MG63 (cell line): ENCODE data around the gene TBC1D8. TPM values are rescaled to one million over a fixed set of nuclear protein-coding genes. Genes with fewer than 3 reads are reported as not detected.

Experiments
- DNase-seq: peaks from one replicate; pipeline ENCODE4 v3.0.0-alpha.2; 2020
- H3K27me3 ChIP-seq: fragments of 250-450 bp; sonication (Bioruptor Pico); 2 replicates; pipeline ENCODE4 v1.5.1; 2020; ENCODE audit warnings: mild to moderate bottlenecking, moderate library complexity
- H3K36me3 ChIP-seq: fragments of 250-450 bp; sonication (Bioruptor Pico); 2 replicates; pipeline ENCODE4 v1.5.1; 2020; ENCODE audit warnings: mild to moderate bottlenecking, moderate library complexity
- H3K4me3 ChIP-seq: fragments of 250-450 bp; sonication (Bioruptor Pico); 2 replicates; pipeline ENCODE4 v1.5.1; 2020; ENCODE audit warnings: mild to moderate bottlenecking, moderate library complexity
- H3K9me3 ChIP-seq: fragments of 250-450 bp; sonication (Bioruptor Pico); 2 replicates; pipeline ENCODE4 v1.5.1; 2020; ENCODE audit warnings: mild to moderate bottlenecking, moderate library complexity
- total RNA-seq: library from RNA; depleted of rRNA; stranded (reverse); fragments of >200 nt; shearing (Covaris generic); gene quantifications from 2 replicates; pipeline ENCODE4 v1.2.3, GENCODE V29; 2014; ENCODE audit warnings: low replicate concordance

Gene TBC1D8
- total RNA-seq, 1 experiment from 2014 or later, result 15.5 TPM

DNA sequence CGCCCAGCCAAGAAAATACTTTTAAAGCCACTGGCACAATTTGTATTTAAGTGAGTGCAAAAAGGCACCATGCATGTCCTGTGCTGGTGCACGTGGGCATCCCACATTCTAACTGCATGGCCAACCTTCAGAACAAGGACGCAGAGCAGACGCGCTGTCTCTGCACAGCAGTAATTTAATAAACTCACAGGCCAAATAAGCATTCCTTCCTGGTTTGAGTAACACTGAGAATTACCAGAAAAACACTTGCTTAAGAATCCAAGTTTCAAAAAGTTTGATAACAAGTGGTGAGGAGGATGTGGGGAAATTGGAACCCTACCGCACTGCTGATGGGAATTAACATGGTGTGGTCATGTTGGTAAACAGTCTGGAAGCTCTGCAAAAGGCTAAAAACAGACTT lies 110.4 kb downstream of the TBC1D8 start:
- DNase-seq, result no peak
- Histone ChIP-seq H3K27me3 (no peaks in the 10 kb centered on the region), H3K9me3 (no peaks in the 10 kb centered on the region), H3K36me3 (peaks cover 32% of the 10 kb centered on the region), H3K4me3 (no peak overlapping the region)

DNA sequence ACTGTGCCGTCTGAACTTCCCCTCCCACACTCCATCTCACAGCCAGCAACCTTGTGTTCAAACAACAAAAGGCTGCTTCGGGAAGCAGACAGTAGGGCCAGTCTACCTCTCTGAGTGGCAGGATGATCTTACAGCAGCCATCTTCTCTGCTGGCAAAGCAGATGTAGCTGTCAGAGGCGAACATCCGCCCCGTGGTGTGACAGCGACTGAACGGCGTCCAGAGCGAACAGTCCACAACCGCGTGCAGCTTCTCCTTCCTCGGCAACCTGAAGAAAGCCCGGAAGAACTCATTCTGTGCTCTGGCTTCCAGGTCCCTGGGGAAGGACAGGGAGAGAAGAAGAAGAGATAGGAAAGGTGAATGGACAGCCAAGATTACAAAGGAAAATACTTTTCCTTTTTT lies 111.1 kb downstream of the TBC1D8 start:
- no peaks in the 10 kb centered on the region for H3K27me3 ChIP-seq
- H3K4me3 ChIP-seq, result no peak overlapping the region
- H3K9me3 ChIP-seq, result no peaks in the 10 kb centered on the region
- DNase-seq, result no peak
- H3K36me3 ChIP-seq, result peaks cover 32% of the 10 kb centered on the region

DNA sequence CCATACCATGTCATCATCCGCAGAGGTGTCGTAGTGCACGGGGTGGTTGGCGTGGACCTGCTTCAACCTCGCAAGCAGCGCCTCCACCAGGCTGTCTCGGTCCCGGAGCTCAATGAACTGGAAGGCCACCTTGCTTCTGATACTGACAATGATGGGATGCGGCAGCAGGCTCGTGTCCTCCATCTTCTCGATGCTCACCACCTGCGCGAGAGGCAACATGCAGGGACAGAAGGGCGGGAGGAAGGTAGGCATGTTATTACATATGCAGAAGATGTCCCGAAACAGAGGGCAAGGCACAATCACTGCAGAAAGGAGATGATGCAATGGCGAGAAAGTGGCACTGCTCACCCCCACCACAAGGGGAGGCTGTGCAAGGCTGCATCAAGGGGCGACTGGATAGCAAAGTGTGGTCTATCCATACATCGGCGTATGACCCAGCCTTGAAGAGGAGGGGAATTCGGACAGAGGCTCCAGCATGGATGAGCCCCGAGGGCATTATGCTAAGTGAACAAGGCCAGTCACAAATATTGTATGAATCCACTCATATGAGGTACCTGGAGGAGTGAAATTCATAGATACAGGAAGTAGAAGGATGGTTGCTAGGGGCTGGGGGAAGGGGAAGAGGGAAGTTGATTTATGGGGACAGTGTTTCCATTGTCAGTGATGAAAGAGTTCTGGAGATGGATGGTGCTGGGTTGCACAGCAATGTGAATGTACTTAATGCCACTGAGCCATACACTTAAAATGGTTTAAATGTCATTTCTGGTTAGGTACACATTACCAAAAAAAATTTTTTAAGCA lies 112.5 kb downstream of the TBC1D8 start:
- no peaks in the 10 kb centered on the region for H3K9me3 ChIP-seq
- H3K27me3 ChIP-seq, result no peaks in the 10 kb centered on the region
- H3K36me3 ChIP-seq, result peaks cover 41% of the 10 kb centered on the region
- peak; percentile 21 for DNase-seq
- no peak overlapping the region for H3K4me3 ChIP-seq

DNA sequence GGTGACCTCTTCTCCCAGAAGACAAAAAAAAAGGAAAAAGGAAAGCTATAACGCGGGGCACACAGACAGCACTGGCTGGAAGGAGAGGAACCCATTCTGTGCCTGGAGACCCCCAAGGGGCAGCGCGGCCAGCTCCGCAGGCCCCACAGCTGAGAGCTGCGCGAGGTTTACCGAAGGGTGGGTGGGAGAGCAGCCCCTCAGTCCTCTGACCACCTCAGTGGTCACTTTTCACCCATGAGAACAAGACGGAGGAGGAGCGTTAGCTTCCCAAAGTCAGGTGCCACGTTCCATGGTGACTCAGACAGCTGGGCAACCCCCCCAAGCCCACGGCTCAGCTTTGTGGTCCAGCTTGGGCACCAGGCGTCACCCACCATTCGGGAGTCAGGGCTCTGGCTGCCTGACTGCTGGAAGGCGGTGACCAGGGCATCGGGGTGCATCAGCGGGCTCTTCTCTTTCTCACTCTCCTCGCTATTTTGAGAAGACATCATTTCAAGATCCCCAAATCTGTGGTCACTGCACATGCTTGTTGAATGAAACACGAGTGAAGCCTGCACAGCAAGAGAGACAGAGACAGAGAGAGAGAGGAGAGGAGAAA lies 113.9 kb downstream of the TBC1D8 start:
- Histone ChIP-seq H3K4me3 (no peak overlapping the region), H3K36me3 (peaks cover 49% of the 10 kb centered on the region), H3K27me3 (no peaks in the 10 kb centered on the region), H3K9me3 (no peaks in the 10 kb centered on the region)
- no peak for DNase-seq

DNA sequence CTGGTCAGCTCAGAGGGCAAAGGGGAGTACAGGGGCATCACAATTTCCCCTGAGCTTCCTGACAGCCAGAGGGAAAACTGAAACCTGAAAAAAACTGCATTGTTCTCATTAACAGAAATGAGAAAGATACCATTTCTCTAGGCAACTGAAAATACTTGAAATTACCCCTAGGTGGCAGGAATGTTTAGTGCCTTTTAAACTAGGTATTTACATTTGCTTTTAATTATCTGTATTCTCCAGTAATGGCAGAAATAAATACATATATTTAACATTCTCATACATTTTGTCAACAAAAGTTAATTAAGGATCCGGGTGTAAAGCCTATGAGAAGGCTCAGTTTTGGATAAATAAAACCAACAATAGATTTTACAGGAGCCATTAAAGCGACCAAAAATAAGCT lies 114.6 kb downstream of the TBC1D8 start:
- Histone ChIP-seq H3K4me3 (no peak overlapping the region), H3K9me3 (no peaks in the 10 kb centered on the region), H3K36me3 (peaks cover 54% of the 10 kb centered on the region), H3K27me3 (no peaks in the 10 kb centered on the region)
- no peak for DNase-seq

DNA sequence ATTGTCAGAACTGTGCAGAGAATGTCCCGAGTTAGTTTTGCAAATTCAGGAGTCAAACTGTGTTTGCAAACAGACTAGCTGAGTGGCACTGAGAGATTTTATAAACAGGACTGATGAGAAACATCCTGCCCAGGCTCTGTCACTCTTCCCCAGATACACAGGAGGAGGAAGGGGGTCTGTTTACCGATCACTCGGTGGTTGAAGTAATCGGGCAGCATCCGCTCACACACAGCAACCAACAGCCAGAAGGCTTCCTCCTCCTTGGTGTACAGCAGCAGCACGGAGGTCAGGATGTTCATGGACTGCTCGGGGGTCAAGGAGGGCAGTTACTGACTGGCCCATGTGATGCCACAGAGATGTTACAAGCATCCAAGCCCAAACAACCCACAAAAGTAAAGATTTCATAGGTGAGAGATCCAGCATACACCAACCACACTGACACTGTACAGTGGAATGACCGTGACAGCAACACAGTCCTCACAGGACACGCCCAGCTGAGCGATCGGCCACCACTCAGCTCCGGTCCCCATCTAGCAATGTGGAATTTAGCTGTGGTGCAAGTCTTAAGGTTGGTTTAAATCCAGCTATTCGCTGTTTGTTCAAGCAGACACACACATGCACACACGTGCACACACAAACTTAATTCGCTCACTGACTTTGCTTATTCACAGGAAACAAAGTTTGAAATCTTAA lies 119.0 kb downstream of the TBC1D8 start:
- Histone ChIP-seq H3K9me3 (no peaks in the 10 kb centered on the region), H3K27me3 (no peaks in the 10 kb centered on the region), H3K4me3 (no peak overlapping the region), H3K36me3 (peaks cover 57% of the 10 kb centered on the region)
- DNase-seq, result no peak

DNA sequence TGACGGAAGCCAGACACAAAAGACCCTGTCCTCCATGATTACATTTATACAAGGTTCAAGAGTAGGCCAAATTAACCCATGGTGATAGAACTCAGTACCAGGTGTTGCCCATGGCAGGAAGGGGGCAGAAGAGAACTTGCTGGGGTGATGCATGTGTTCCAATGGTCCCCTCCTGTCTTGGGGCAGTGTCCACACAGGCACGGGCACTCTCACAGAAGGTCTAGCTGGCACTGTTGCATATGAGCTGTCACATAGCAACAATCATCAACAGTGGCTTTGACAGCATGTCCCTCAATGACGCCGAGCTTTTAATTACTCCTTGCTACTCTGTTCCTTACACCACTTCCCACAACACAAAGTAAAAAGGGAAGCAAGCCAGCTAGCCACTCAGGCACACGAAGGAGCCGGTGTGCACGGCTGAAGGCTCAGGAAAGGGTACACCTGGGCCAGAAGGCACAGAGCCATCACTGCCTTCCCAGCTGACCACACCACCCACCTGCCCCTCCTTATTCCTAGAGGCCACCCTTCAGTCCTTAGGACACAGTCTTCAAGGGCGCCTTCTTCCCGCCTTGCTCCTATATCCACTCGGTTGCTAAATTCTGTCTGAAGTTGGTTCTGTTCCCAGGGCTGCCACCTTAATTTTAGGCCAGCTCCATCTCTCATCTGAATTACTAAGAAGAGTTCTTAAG lies 120.2 kb downstream of the TBC1D8 start:
- Histone ChIP-seq H3K4me3 (no peak overlapping the region), H3K27me3 (no peaks in the 10 kb centered on the region), H3K9me3 (no peaks in the 10 kb centered on the region), H3K36me3 (peaks cover 55% of the 10 kb centered on the region)
- DNase-seq, result no peak

DNA sequence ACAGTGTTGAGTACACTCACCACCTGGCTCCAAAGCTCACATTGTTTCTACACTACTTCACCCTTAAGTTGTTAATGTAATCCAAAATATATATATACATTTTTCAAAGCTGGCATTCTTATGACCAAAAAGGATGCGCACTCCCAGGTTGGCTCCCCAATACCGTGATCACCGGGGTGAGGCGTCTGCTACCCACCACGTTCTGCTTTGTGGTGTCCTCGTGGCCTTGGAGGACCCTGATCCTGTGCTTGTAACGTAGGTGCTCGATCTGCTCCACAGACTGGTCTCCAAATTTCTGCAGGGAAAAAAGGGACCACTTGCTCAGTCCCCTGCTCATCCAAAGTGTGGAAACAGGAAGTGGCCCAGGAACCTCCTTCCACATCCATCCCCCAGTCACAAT lies 123.3 kb downstream of the TBC1D8 start:
- Histone ChIP-seq H3K27me3 (no peaks in the 10 kb centered on the region), H3K9me3 (no peaks in the 10 kb centered on the region), H3K36me3 (peaks cover 59% of the 10 kb centered on the region), H3K4me3 (no peak overlapping the region)
- no peak for DNase-seq

DNA sequence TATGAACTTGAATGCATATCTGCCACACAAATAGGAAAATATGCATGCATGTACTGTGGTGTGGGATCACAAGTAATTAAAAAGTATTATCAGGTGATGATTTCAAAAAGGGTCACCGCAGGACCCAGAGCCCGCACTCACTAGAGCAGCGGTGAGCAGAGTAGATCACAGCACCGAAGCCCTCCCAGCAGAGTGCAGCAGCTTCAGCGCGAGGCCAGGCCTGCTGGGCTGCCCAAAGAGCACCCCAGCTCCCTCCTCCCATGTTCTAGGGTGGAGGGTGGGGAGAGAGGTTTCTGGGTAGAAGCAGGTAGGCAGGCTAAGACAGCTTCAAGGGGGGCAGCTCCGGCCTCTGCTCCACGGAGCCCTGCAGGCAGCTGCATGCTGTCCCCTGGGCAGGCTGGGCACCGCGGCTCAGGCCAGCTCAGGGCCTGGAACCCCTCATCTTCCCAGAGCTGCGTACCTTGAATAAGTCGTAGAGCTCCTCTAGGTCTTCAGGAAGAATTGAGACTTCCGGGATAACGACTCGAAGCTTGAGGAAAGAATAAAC lies 124.2 kb downstream of the TBC1D8 start:
- no peak overlapping the region for H3K4me3 ChIP-seq
- H3K36me3 ChIP-seq, result peaks cover 63% of the 10 kb centered on the region
- H3K9me3 ChIP-seq, result no peaks in the 10 kb centered on the region
- no peaks in the 10 kb centered on the region for H3K27me3 ChIP-seq
- DNase-seq, result no peak

DNA sequence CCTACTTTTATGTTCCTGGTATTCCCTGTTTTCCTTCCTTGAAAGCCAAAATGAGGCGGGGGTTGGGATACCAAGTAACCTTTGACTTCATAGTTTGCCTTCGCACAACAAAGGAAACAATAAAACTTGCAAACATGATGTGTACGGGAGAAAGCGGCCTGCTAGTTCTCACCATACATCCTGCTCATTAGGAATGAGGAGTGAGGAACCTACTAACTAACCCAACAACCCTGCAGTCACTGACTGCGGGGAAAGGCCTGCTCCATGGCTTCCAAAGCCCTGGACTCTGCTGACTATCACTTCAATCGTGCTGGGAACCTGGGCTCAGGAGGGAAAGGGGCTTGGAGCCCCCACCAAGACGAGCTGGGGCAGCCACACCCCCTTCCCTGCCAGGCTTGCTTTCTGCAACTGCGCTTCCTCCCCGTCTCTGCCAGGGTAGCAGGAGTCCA lies 124.9 kb downstream of the TBC1D8 start:
- H3K4me3 ChIP-seq, result no peak overlapping the region
- no peak for DNase-seq
- H3K9me3 ChIP-seq, result no peaks in the 10 kb centered on the region
- H3K36me3 ChIP-seq, result peaks cover 63% of the 10 kb centered on the region
- H3K27me3 ChIP-seq, result no peaks in the 10 kb centered on the region

DNA sequence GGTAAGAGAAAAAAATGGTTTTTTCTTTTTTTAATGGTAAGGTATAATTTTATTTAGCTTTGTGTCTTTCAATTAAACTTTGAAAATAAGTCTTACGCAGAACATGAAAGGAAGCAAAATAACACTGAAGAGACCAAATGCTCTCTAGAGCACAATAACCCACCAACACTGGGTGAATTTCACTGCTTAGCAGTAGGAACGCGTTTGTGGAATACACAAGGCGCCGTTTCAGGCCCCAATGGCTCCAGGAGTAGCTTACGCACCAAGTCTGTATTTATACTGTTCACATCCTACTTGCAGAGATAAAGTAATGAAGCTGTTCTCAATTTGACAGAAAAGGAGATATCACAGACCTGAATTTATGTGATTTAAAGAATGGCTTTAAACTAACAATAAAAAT lies 125.6 kb downstream of the TBC1D8 start:
- DNase-seq, result no peak
- Histone ChIP-seq H3K36me3 (peaks cover 61% of the 10 kb centered on the region), H3K27me3 (no peaks in the 10 kb centered on the region), H3K9me3 (no peaks in the 10 kb centered on the region), H3K4me3 (no peak overlapping the region)

DNA sequence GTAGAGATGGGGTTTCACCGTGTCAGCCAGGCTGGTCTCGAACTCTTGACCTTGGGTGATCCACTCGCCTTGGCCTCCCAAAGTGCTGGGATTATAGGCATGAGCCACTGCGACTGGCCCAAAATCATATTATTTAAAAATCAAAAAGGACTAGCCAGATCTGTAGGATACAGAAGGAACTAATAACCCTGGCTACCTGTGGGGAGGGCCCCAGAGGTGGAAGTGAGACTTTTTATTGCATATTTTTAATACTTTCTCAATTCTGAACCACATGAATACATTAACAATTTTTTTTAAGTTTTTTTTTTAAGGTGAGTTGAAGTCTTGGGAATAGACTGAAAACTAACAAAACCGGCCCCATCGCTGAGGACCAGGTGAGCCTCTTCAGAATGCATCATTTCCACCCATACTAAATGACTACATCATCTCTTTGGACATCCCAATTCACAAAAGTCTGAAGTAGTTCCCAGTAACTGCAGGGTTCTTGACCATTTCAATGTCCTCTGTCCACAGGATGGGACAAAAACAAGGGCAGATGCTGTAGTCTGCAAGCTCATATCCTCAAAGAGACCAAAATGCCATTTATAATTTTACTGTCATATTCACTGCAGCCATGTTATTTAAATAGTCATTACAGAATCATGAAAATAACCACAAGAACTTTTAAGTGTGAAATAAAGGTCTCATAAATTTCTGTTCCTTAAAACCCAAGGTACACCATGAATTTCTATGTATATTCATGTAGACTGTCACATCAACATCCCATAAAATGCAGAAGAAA lies 127.7 kb downstream of the TBC1D8 start:
- no peak for DNase-seq
- Histone ChIP-seq H3K36me3 (peaks cover 66% of the 10 kb centered on the region), H3K9me3 (no peaks in the 10 kb centered on the region), H3K4me3 (no peak overlapping the region), H3K27me3 (no peaks in the 10 kb centered on the region)

DNA sequence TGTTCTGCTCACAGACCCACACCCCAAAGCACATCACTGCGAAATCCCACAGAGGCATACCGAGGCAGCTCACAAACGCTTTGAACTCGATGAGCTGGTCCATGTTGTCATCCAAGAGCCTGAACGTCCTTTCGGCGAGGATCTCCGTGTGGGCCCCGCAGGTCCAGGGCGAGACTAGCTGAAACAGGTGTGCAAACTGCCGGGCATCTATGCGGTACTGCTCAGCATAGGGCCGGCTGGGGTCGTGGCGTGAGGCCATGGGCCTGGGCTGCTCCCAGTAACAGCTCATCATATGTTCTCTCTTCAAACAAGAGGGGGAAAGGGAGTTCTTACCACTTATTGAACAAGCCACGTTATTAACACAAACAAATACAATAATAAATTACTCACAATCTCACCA lies 129.0 kb downstream of the TBC1D8 start:
- no peak for DNase-seq
- no peaks in the 10 kb centered on the region for H3K27me3 ChIP-seq
- H3K9me3 ChIP-seq, result no peaks in the 10 kb centered on the region
- no peak overlapping the region for H3K4me3 ChIP-seq
- peaks cover 66% of the 10 kb centered on the region for H3K36me3 ChIP-seq

DNA sequence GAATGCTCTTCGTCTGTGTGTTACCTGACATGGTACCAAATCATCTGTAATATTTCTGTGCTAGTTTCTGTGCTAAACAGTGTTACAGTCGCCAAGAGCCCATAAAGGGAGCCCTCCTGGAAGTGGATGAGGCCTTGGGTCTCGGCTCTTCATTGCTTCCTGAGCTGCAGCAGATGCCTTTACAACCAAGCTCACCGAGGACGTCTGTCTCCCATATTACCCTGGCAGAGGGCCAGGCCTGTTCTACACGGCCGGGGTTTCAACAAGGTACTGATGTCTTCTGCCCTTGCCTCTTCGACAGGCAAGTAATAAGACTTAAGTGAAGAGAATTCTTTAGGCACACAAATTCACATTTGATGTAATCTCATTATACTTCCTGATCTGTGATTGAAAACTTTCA lies 132.2 kb downstream of the TBC1D8 start:
- peaks cover 62% of the 10 kb centered on the region for H3K36me3 ChIP-seq
- no peaks in the 10 kb centered on the region for H3K27me3 ChIP-seq
- DNase-seq, result no peak
- no peaks in the 10 kb centered on the region for H3K9me3 ChIP-seq
- H3K4me3 ChIP-seq, result no peak overlapping the region

DNA sequence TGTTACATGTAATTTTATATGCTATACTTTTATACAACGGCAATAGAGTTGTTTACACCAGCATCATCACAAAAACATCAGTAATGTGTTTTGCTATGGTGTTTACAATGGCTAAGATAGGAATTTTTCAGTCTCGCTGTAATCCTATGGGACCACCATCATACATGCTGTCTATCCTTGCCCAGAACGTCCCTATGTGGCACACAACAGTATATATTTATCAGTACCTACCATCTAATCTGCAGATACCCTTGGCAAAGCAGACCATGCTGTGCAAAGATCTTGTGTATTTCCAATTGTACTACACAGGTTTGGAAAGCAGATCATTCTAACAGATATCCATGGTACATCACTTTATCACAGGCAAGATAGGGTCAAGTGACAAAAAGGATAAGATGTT lies 133.8 kb downstream of the TBC1D8 start:
- DNase-seq, result no peak
- Histone ChIP-seq H3K9me3 (no peaks in the 10 kb centered on the region), H3K36me3 (peaks cover 63% of the 10 kb centered on the region), H3K4me3 (no peak overlapping the region), H3K27me3 (no peaks in the 10 kb centered on the region)

DNA sequence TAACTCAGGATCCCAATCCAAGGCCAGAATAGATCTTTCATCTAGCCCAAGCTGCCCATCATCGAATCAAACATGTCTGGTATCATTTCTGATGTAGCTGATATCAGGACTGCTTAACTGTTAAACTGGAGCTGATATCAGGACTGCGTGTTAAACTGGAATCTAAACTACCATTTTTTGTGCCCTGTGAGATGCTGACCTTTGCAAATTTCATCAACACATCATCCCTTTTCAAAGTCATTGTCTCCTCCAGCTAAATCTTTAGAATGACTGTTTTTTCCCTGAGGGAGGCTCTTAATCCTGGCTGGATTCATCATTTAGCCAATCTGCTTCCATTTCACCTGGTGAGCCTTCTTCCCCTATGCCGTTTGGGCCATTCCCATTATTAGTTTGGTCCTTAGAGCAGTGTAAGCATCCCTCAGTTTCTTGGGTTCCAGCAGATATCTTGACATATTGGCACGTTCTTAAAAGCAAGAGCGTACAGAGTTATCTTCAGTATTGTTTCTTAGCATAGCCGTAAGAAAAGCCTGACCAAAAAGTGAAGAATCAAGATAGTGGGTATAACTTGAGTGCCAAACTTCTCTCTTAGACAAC lies 136.8 kb downstream of the TBC1D8 start:
- H3K27me3 ChIP-seq, result no peaks in the 10 kb centered on the region
- no peak for DNase-seq
- no peaks in the 10 kb centered on the region for H3K9me3 ChIP-seq
- H3K4me3 ChIP-seq, result no peak overlapping the region
- peaks cover 61% of the 10 kb centered on the region for H3K36me3 ChIP-seq
